Epithelial cell of proximal tubule (primary cell): ENCODE measurements around the gene TRPC4AP. TPM values are rescaled to one million over a fixed set of nuclear protein-coding genes. Genes with fewer than 3 reads are reported as not detected.
"Not testable (repeated sequence)": the region's sequence is repeated elsewhere in the genome, so short reads cannot be mapped to it uniquely, and the experiment has no call there.

Experiments
- DNase-seq: peaks from one replicate; pipeline ENCODE4 v3.0.0-alpha.2; 2011; ENCODE audit warnings: low read depth
- H3K4me3 ChIP-seq: 2 replicates; pipeline ENCODE4 v1.5.1; 2011; ENCODE audit warnings: low read depth, mild to moderate bottlenecking, low read length
- total RNA-seq: library from RNA; depleted of rRNA; stranded (reverse); fragments of >200 nt; gene quantifications from 2 replicates; pipeline ENCODE4 v1.2.3, GENCODE V29; 2015
- TF ChIP-seq, protein P1 (sequence below): conservative IDR thresholded peaks from 2 replicates; pipeline ENCODE4 v1.5.1; 2012; ENCODE audit warnings: low read depth, mild to moderate bottlenecking, low read length

Gene TRPC4AP
- total RNA-seq, 1 donor from 2014 or later: 58.6 TPM

DNA sequence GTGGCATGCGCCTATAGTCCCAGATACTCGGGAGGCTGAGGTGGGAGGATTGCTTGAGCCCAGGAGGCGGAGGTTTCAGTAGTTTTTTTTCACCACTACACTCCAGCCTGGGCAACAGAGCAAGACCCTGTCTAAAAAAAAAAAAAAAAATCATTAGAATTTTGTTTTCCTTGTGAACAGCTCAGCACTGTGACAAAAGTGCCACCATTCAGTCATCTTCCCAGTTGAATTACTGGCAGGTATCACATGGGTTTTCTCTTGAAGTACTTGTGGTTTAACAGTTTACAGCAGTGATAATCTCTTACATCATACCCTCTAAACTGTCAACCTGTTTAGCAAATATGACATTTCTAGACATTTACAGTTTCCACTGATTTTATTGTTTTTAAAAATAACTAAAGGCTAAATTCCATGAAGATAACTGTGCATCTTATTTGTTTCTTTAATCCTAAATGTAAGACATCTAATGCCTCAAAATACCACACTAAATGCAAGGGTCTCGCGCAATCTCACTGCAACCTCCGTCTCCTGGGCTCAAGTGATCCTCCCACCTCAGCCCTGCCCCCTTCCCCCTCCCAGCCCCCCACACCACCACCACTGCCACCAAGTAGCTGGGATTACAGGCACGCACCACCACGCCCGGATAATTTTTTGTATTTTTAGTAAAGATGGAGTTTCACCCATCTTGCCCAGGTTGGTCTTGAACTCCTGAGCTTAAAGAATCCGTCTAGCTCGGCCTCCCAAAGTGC, 7.0 kb downstream of the TRPC4AP start:
- no peak overlapping the region for H3K4me3 ChIP-seq
- no peak for DNase-seq
- TF ChIP-seq, protein P1, sequence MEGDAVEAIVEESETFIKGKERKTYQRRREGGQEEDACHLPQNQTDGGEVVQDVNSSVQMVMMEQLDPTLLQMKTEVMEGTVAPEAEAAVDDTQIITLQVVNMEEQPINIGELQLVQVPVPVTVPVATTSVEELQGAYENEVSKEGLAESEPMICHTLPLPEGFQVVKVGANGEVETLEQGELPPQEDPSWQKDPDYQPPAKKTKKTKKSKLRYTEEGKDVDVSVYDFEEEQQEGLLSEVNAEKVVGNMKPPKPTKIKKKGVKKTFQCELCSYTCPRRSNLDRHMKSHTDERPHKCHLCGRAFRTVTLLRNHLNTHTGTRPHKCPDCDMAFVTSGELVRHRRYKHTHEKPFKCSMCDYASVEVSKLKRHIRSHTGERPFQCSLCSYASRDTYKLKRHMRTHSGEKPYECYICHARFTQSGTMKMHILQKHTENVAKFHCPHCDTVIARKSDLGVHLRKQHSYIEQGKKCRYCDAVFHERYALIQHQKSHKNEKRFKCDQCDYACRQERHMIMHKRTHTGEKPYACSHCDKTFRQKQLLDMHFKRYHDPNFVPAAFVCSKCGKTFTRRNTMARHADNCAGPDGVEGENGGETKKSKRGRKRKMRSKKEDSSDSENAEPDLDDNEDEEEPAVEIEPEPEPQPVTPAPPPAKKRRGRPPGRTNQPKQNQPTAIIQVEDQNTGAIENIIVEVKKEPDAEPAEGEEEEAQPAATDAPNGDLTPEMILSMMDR: no peak

DNA sequence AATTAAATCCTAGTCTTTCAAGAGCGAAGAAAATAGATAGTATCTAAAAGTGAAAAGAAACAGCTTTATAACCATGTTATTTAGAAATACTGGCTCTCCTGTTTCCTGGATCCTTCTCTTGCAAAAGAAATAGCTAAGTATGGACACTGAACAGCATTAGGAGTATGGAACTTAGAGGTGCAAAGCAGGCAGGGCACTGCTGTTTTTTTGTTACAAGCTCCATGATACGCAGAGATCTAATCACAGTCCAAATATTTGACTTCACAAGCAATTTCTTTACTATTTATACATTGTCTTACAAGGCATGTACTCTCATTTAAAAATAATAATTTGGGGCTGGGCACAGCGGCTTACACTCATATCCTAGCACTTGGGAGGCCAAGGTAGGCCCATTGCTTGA, 7.6 kb downstream of the TRPC4AP start:
- TF ChIP-seq, protein P1: no peak
- DNase-seq: no peak
- no peak overlapping the region for H3K4me3 ChIP-seq

DNA sequence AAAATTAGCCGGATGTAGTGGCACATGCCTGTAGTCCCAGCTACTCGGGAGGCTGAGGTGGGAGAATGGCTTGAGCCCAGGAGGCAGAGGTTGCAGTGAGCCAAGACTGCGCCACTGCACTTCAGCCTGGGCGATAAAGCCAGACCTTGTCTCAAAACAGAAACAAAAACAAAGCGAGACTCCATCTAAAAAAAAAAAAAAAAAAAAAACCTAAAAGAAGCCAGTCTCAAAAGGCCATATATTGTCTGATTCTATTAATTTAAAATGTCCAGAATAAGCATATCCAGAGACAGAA, 12.3 kb downstream of the TRPC4AP start:
- not testable (repeated sequence) for H3K4me3 ChIP-seq, DNase-seq

DNA sequence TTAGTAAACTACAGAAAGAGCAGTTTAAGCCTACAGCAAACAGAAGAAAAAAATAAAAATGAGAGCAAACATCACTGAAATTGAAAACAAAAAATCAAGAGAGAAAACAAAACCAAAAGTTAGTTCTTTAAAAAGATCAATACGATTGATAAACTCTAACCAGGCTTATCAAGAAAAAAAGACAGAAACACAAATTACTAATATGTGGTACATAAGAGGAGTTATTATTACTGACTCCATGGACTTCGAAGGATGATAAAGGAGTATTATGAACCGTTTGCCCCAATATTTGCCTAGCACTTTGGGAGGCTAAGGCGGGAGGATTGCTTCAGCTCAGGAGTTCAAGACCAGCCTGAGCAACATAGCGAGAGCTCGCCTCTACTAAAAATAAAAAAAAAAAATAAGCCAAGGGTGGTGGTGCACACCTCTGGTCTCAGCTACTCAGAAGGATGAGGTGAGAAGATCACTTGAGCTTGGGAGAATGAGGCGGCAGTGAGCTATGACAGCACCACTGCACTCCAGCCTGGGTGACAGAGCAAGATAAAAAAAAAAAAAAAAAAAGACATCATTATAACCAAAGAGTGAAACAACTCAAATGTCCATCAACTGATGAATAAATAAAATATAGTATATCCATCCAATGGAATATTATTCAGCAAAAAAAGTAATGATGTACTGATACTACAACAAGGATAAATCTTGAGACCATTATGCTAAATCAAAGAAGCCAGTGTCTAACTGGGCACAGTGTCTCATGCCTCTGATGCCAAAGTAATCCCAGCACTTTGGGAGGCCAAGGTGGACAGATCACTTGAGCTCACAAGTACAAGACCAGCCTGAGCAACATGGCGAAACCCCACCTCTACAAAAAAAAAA, 12.9 kb downstream of the TRPC4AP start:
- DNase-seq: no peak
- TF ChIP-seq, protein P1: no peak
- H3K4me3 ChIP-seq: no peak overlapping the region

DNA sequence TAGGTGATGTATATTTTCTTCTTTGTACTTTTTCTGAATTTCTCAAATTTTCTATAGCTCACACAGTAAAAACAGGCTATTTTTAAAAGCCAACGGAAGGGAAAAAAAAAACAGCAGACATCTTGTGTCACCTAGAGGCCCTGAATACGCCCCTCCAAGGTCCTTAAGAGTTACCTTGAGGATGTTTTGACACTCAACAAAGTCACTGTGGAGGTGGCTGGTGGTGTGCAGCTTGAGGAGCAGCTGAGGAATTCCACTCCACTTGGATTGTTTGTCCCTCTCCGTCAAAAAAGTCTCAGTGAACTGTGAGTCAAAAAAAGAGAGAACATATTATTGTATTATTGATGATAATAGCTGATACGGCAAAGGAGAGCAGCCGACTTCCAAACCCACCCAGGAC, 14.7 kb downstream of the TRPC4AP start:
- TF ChIP-seq, protein P1: no peak
- no peak overlapping the region for H3K4me3 ChIP-seq
- DNase-seq: no peak

DNA sequence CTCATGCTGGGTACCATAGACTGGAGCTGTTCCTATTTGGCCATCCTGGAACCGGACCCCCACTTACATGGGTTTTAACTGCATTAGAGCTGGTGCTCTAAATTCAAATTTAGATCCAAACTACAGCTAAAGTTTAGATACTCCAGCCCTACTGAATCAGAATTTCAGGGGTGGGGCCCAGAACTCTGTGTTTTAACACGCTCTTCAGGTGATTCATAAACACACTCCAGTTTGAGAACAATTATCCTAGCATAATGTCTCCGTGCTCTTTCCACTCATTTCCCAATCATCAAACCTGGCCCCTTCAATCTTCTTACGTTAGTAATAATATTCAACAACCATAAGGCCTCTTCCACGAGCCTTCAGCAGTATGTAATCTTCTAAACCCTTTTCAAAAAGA, 15.3 kb downstream of the TRPC4AP start:
- DNase-seq: no peak

DNA sequence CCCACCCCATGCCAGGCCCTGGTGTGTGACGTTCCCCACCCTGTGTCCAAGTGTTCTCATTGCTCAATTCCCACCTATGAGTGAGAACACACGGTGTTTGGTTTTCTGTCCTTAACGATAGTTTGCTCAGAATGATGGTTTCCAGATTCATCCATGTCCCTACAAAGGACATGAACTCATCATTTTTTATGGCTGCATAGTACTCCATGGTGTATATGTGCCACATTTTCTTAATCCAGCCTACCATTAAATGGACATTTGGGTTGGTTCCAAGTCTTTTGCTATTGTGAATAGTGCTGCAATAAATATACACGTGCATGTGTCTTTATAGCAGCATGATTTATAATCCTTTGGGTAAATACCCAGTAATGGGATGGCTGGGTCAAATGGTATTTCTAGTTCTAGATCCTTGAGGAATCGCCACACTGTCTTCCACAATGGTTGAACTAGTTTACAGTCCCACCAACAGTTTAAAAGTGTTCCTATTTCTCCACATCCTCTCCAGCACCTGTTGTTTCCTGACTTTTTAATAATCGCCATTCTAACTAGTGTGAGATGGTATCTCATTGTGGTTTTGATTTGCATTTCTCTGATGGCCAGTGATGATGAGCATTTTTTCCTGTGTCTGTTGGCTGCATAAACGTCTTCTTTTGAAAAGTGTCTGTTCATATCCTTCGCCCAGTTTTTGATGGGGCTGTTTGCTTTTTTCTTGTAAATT, 21.0 kb downstream of the TRPC4AP start:
- not testable (repeated sequence) for DNase-seq

More for the DNA sequence above, 15.3 kb downstream of the TRPC4AP start:
- TF ChIP-seq, protein P1: no peak
- H3K4me3 ChIP-seq: no peak overlapping the region

More for the DNA sequence above, 21.0 kb downstream of the TRPC4AP start:
- H3K4me3 ChIP-seq: not testable (repeated sequence)
